Neural cell (in vitro differentiated cells): ENCODE results near the gene DCAF8. TPM values are rescaled to one million over a fixed set of nuclear protein-coding genes. Genes with fewer than 3 reads are reported as not detected.

Source experiments
- H2AFZ ChIP-seq: fragments of 200-600, 300-800 bp; sonication (generic), shearing (Covaris generic); 2 replicates; pipeline ENCODE4 v1.6.0; 2014; ENCODE audit warnings: low read depth, mild to moderate bottlenecking, antibody characterized with exemption, low read length, moderate library complexity
- H3F3A ChIP-seq: fragments of 200-600 bp; shearing (Covaris generic); 2 replicates; pipeline ENCODE4 v1.6.1; 2016; ENCODE audit warnings: mild to moderate bottlenecking, moderate library complexity, mixed read lengths, antibody characterized with exemption, low read length; ENCODE audit not compliant: insufficient read depth, poor library complexity, severe bottlenecking
- H3K27ac ChIP-seq: fragments of 200-600, 300-800 bp; sonication (generic), shearing (Covaris generic); 2 replicates; pipeline ENCODE4 v1.5.1; 2014; ENCODE audit warnings: mild to moderate bottlenecking, low read length, moderate library complexity
- H3K27me3 ChIP-seq: fragments of 300-800, 200-600 bp; sonication (generic), shearing (Covaris generic); 2 replicates; pipeline ENCODE4 v1.6.0; 2014; ENCODE audit warnings: mild to moderate bottlenecking, low read depth, low read length, moderate library complexity; ENCODE audit not compliant: insufficient read depth
- H3K36me3 ChIP-seq: fragments of 300-800, 200-600 bp; sonication (generic), shearing (Covaris generic); 2 replicates; pipeline ENCODE4 v1.5.1; 2014; ENCODE audit warnings: mild to moderate bottlenecking, antibody characterized with exemption, low read length, moderate library complexity; ENCODE audit not compliant: insufficient read depth
- H3K4me2 ChIP-seq: fragments of 300-800, 200-600 bp; sonication (generic), shearing (Covaris generic); 2 replicates; pipeline ENCODE4 v1.6.0; 2014; ENCODE audit warnings: mild to moderate bottlenecking, low read length
- H3K4me3 ChIP-seq: fragments of 300-800, 200-600 bp; sonication (generic), shearing (Covaris generic); 2 replicates; pipeline ENCODE4 v1.5.1; 2014; ENCODE audit warnings: mild to moderate bottlenecking, low read length, moderate library complexity
- H3K79me2 ChIP-seq: fragments of 200-600 bp; shearing (Covaris generic); replicated peaks from 2 replicates; pipeline ENCODE4 v1.6.0; 2014; ENCODE audit warnings: mild to moderate bottlenecking, low read length, moderate library complexity; ENCODE audit not compliant: insufficient read depth
- H3K9ac ChIP-seq: fragments of 300-800, 200-600 bp; sonication (generic), shearing (Covaris generic); 2 replicates; pipeline ENCODE4 v1.6.1; 2016; ENCODE audit warnings: mild to moderate bottlenecking, low read length, mixed read lengths
- H3K9me2 ChIP-seq: fragments of 200-600 bp; shearing (Covaris generic); 2 replicates; pipeline ENCODE4 v1.6.1; 2016; ENCODE audit warnings: mild to moderate bottlenecking, low read length, mixed read lengths; ENCODE audit not compliant: insufficient read depth
- H3K9me3 ChIP-seq: fragments of 200-600, 300-800 bp; sonication (generic), shearing (Covaris generic); 2 replicates; pipeline ENCODE4 v1.6.1; 2016; ENCODE audit warnings: mild to moderate bottlenecking, mixed run types, low read length, moderate library complexity, mixed read lengths
- H4K20me1 ChIP-seq: fragments of 200-600 bp; shearing (Covaris generic); 2 replicates; pipeline ENCODE4 v1.6.1; 2016; ENCODE audit warnings: mild to moderate bottlenecking, mixed run types; ENCODE audit not compliant: insufficient read depth
- CTCF ChIP-seq: fragments of 450-650 bp; IDR thresholded peaks from 2 replicates; pipeline ENCODE4 v1.5.1; 2014; ENCODE audit warnings: antibody characterized with exemption, mild to moderate bottlenecking, moderate library complexity; ENCODE audit not compliant: poor library complexity, severe bottlenecking
- EP300 ChIP-seq: fragments of 450-650 bp; conservative IDR thresholded peaks from 2 replicates; pipeline ENCODE4 v1.6.1; 2014; ENCODE audit warnings: antibody characterized with exemption, mild to moderate bottlenecking, moderate library complexity; ENCODE audit not compliant: poor library complexity, severe bottlenecking
- EZH2 ChIP-seq: fragments of 200-600, 300-800 bp; shearing (Covaris generic), sonication (generic); IDR thresholded peaks from 2 replicates; pipeline ENCODE4 v1.6.1; 2014; ENCODE audit warnings: antibody characterized with exemption, low read length, borderline replicate concordance, mild to moderate bottlenecking; ENCODE audit not compliant: insufficient read depth, poor library complexity, severe bottlenecking
- MXI1 ChIP-seq: fragments of 450-650 bp; conservative IDR thresholded peaks from 2 replicates; pipeline ENCODE4 v1.6.1; 2014; ENCODE audit warnings: antibody characterized with exemption, mild to moderate bottlenecking; ENCODE audit not compliant: poor library complexity, severe bottlenecking
- POLR2AphosphoS5 ChIP-seq: IDR thresholded peaks from 2 replicates; pipeline ENCODE4 v1.6.1; 2012
- RAD21 ChIP-seq: fragments of 450-650 bp; conservative IDR thresholded peaks from 2 replicates; pipeline ENCODE4 v1.6.1; 2014; ENCODE audit warnings: antibody characterized with exemption, mild to moderate bottlenecking, moderate library complexity
- REST ChIP-seq: IDR thresholded peaks from 2 replicates; pipeline ENCODE4 v1.6.1; 2012; ENCODE audit warnings: borderline replicate concordance
- polyA plus RNA-seq: library from polyadenylated mRNA; depleted of rRNA; stranded (reverse); fragments of >200 nt; gene quantifications from 2 replicates; pipeline ENCODE4 v1.2.3, GENCODE V29; 2014

The DCAF8 gene
- polyA plus RNA-seq, 1 donor from 2014 or later, result 153 TPM

GRCh38 chr1:160296036-160296435 lies 33.7 kb upstream of the DCAF8 start:
- Histone ChIP-seq H3K4me3 (no peak overlapping the region), H2AFZ (no peak overlapping the region), H3K27me3 (no peaks in the 10 kb centered on the region), H3K79me2 (no peaks in the 10 kb centered on the region), H3K9ac (no peak overlapping the region), H3K27ac (no peak overlapping the region), H3K9me3 (no peaks in the 10 kb centered on the region), H3K36me3 (peaks cover 21% of the 10 kb centered on the region), H3K4me2 (no peak overlapping the region), H3F3A (no peaks in the 10 kb centered on the region), H3K9me2 (no peaks in the 10 kb centered on the region), H4K20me1 (no peaks in the 10 kb centered on the region)
- TF ChIP-seq MXI1 (no peak), RAD21 (no peak), CTCF (no peak), EP300 (no peak), EZH2 (no peak), REST (no peak)

GRCh38 chr1:160293020-160293968 lies 30.9 kb upstream of the DCAF8 start:
- TF ChIP-seq POLR2AphosphoS5, result no peak
- no peak for TF ChIP-seq REST
- H3K27ac ChIP-seq, result no peak overlapping the region
- no peak overlapping the region for H3K4me3 ChIP-seq
- H3F3A ChIP-seq, result no peaks in the 10 kb centered on the region
- H3K9me3 ChIP-seq, result no peaks in the 10 kb centered on the region
- peaks cover 24% of the 10 kb centered on the region for H3K36me3 ChIP-seq
- H3K27me3 ChIP-seq, result no peaks in the 10 kb centered on the region
- H3K4me2 ChIP-seq, result no peak overlapping the region
- no peaks in the 10 kb centered on the region for H4K20me1 ChIP-seq
- no peaks in the 10 kb centered on the region for H3K9me2 ChIP-seq
- H3K79me2 ChIP-seq, result no peaks in the 10 kb centered on the region
- no peak overlapping the region for H2AFZ ChIP-seq
- no peak overlapping the region for H3K9ac ChIP-seq
